Measurements from ENCODE around the gene HECTD1. TPM values are rescaled to one million over a fixed set of nuclear protein-coding genes. Genes with fewer than 3 reads are reported as not detected.
"Not testable (repeated sequence)": the region's sequence is repeated elsewhere in the genome, so short reads cannot be mapped to it uniquely, and the experiment has no call there.

HECTD1 gene
- total RNA-seq, 1 donor: 246 TPM

GRCh38 chr14:31239741-31240140, 32.1 kb upstream of the HECTD1 start:
- DNase-seq (ENCODE audit: insufficient read length, low spot score, missing footprints): no peak
- H3K79me2 ChIP-seq (ENCODE audit: insufficient read depth, low read length): no peaks in the 10 kb centered on the region
- TF ChIP-seq CTCF (IDR thresholded peaks at IDR 0.05; ENCODE audit: extremely low read depth, low read depth, low read length): no peak
- H3K4me2 ChIP-seq (ENCODE audit: insufficient read depth, low read length): no peak overlapping the region
- no peak overlapping the region for H3K27ac ChIP-seq (ENCODE audit: low read depth, low read length)
- H3K27me3 ChIP-seq (ENCODE audit: insufficient read depth, low read length): no peaks in the 10 kb centered on the region
- no peaks in the 10 kb centered on the region for H3K36me3 ChIP-seq (ENCODE audit: insufficient read depth, low read length)
- H4K20me1 ChIP-seq (ENCODE audit: insufficient read depth, low read length): no peaks in the 10 kb centered on the region
- no peak overlapping the region for H3K4me3 ChIP-seq (ENCODE audit: insufficient read depth, low read length)
- H3K4me1 ChIP-seq (ENCODE audit: insufficient read depth, low read length): peaks cover 6% of the 10 kb centered on the region
- H3K9me3 ChIP-seq (ENCODE audit: low read depth, low read length): no peaks in the 10 kb centered on the region
- no peak overlapping the region for H2AFZ ChIP-seq (ENCODE audit: low read length)

GRCh38 chr14:31235462-31235861, 27.9 kb upstream of the HECTD1 start:
- Histone ChIP-seq H3K4me1 (ENCODE audit: insufficient read depth, low read length) (no peaks in the 10 kb centered on the region), H3K79me2 (ENCODE audit: insufficient read depth, low read length) (no peaks in the 10 kb centered on the region), H3K36me3 (ENCODE audit: insufficient read depth, low read length) (no peaks in the 10 kb centered on the region), H3K4me3 (ENCODE audit: insufficient read depth, low read length) (no peak overlapping the region), H3K27me3 (ENCODE audit: insufficient read depth, low read length) (no peaks in the 10 kb centered on the region), H3K4me2 (ENCODE audit: insufficient read depth, low read length) (no peak overlapping the region), H4K20me1 (ENCODE audit: insufficient read depth, low read length) (no peaks in the 10 kb centered on the region), H3K9me3 (ENCODE audit: low read depth, low read length) (no peaks in the 10 kb centered on the region), H3K27ac (ENCODE audit: low read depth, low read length) (no peak overlapping the region), H2AFZ (ENCODE audit: low read length) (no peak overlapping the region)
- DNase-seq (ENCODE audit: insufficient read length, low spot score, missing footprints): no peak
- no peak for TF ChIP-seq CTCF (IDR thresholded peaks at IDR 0.05; ENCODE audit: extremely low read depth, low read depth, low read length)

- DNase-seq (ENCODE audit: insufficient read length, low spot score, missing footprints): no peak
- no peak overlapping the region for H3K27ac ChIP-seq (ENCODE audit: low read depth, low read length)
- no peak for TF ChIP-seq CTCF (IDR thresholded peaks at IDR 0.05; ENCODE audit: extremely low read depth, low read depth, low read length)
Observed at GRCh38 chr14:31232081-31232480, 24.5 kb upstream of the HECTD1 start.

GRCh38 chr14:31231272-31231671, 23.7 kb upstream of the HECTD1 start:
- not testable (repeated sequence) for H3K27me3 ChIP-seq (ENCODE audit: insufficient read depth, low read length); H4K20me1 ChIP-seq (ENCODE audit: insufficient read depth, low read length); H3K9me3 ChIP-seq (ENCODE audit: low read depth, low read length); H3K4me2 ChIP-seq (ENCODE audit: insufficient read depth, low read length); H3K4me3 ChIP-seq (ENCODE audit: insufficient read depth, low read length); H3K79me2 ChIP-seq (ENCODE audit: insufficient read depth, low read length); H3K27ac ChIP-seq (ENCODE audit: low read depth, low read length); DNase-seq (ENCODE audit: insufficient read length, low spot score, missing footprints); H2AFZ ChIP-seq (ENCODE audit: low read length); H3K36me3 ChIP-seq (ENCODE audit: insufficient read depth, low read length)
- H3K4me1 ChIP-seq (ENCODE audit: insufficient read depth, low read length): peaks cover 12% of the 10 kb centered on the region

More at GRCh38 chr14:31232081-31232480, 24.5 kb upstream of the HECTD1 start:
- Histone ChIP-seq H3K79me2 (ENCODE audit: insufficient read depth, low read length) (no peaks in the 10 kb centered on the region), H3K4me2 (ENCODE audit: insufficient read depth, low read length) (no peak overlapping the region), H3K27me3 (ENCODE audit: insufficient read depth, low read length) (no peaks in the 10 kb centered on the region), H4K20me1 (ENCODE audit: insufficient read depth, low read length) (no peaks in the 10 kb centered on the region), H3K4me3 (ENCODE audit: insufficient read depth, low read length) (no peak overlapping the region), H3K4me1 (ENCODE audit: insufficient read depth, low read length) (peaks cover 12% of the 10 kb centered on the region), H3K9me3 (ENCODE audit: low read depth, low read length) (no peaks in the 10 kb centered on the region), H3K36me3 (ENCODE audit: insufficient read depth, low read length) (no peaks in the 10 kb centered on the region), H2AFZ (ENCODE audit: low read length) (no peak overlapping the region)

All from osteoblast (primary cell).